22Rv1 (cell line): ENCODE measurements around the gene UMODL1.

Experiments used
- CTCF ChIP-seq: fragments of 450-650 bp; IDR thresholded peaks from 2 replicates; pipeline ENCODE4 v1.5.1; 2017; ENCODE audit warnings: mild to moderate bottlenecking
- ZFX ChIP-seq: fragments of 450-650 bp; IDR thresholded peaks from 2 replicates; pipeline ENCODE4 v1.6.1; 2017; ENCODE audit warnings: antibody characterized with exemption, borderline replicate concordance

- TF ChIP-seq CTCF (no peak), ZFX (no peak)
Observed at GRCh38 chr21:42148097-42148496, 77.0 kb downstream of the UMODL1 start.
